ENCODE measurements around the gene GATB.
A peak's percentile ranks its signal among the peaks of the same experiment; 100 is the strongest.

The GATB gene

DNA sequence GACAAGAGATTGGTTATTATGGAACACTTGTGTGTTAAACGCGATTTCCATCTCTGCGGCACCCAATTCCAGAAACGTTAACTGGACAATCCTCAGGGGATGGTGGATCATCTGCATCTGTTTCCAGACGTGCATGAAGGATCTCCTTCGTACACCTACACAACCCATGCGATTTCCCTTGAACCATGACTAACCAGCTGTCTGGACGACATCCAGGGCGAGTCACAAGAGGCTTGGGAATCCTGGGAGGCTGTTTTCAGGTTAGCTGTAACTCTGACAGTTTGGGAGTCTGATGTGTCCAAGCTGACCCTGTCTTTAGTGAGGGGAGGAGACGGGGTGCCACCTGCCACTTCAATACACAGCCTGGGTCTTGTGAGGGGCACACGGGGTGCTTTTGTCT, 84.5 kb downstream of the GATB start:
- Histone ChIP-seq H3K27me3 (ENCODE audit: low read depth) (no peaks in the 10 kb centered on the region), H3K9me3 (no peaks in the 10 kb centered on the region), H3K4me1 (peaks cover 4% of the 10 kb centered on the region; the same call in 1 of the 2 replicates), H3K4me3 (no peak overlapping the region), H3K36me3 (replicated peaks) (no peaks in the 10 kb centered on the region)
- DNase-seq (ENCODE audit: low spot score in 2 of 2), result no peak
- in situ Hi-C loops (cut with MboI; ENCODE audit: low sequenced_read_pairs), result no loop called here

DNA sequence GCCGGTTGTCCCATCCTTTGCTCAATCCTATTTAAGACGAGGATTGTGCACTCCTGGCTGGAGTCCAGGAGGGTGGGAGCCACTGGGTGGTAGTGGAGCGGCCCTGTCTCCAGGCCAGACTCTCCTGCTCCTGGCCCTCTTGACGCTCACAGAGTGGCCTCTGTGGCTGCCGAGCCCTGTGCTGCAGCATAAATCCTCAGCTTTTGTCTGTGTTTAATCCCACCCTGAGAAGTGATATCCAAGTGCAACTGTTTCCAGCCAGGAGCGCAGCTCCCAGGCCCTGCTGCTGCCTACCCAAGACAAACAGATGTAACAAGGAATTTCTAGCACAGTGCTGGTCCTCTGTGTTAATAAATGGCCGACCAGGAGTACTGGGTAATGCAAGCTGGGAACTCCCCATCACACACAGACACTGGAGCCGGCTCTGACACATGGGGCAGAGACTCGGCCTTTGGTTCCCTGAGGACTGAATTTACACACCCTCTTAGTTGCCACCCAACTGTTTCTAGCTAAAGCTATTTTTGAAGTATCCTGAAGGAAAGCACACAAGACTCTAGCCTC, 85.3 kb downstream of the GATB start:
- H3K36me3 ChIP-seq (replicated peaks), result no peaks in the 10 kb centered on the region
- peaks cover 4% of the 10 kb centered on the region; the same call in 1 of the 2 replicates for H3K4me1 ChIP-seq
- no peak for DNase-seq (ENCODE audit: low spot score in 2 of 2)
- H3K4me3 ChIP-seq, result no peak overlapping the region
- H3K9me3 ChIP-seq, result no peaks in the 10 kb centered on the region
- in situ Hi-C loops (cut with MboI; ENCODE audit: low sequenced_read_pairs), result no loop called here
- no peaks in the 10 kb centered on the region for H3K27me3 ChIP-seq (ENCODE audit: low read depth)

DNA sequence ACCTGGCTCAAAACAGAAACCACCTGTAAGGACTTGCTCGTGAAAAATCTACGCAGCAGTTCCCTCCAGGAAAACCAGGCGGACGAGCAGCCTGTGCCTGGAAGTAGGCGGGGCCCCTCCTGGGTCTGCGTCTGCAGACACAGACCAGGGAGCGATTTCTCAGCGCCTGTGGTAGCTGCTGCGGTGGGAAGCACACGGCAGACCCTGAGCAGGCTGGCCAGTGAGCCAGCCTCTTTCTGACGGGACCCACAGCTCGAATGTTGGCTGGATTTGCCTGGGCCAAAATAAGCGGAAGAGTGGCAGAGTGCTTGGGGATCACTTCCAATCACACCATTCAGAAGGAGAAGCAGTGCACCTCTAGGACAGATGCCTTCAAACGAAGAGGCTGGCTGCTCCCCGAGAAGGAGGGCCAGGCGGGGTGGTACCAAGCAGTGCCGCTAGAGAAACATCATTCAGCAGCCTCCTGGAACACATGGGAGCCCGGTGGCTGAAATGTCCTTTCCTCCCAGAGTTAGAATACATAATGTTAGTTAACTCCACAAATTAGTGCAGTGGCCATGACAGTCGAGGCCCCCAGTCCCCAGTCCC, 85.9 kb downstream of the GATB start:
- DNase-seq (ENCODE audit: low spot score in 2 of 2), result no peak
- Histone ChIP-seq H3K36me3 (replicated peaks) (no peaks in the 10 kb centered on the region), H3K4me1 (peaks cover 4% of the 10 kb centered on the region; the same call in 1 of the 2 replicates), H3K27me3 (ENCODE audit: low read depth) (no peaks in the 10 kb centered on the region), H3K4me3 (no peak overlapping the region), H3K9me3 (no peaks in the 10 kb centered on the region)
- in situ Hi-C loops (cut with MboI; ENCODE audit: low sequenced_read_pairs), result no loop called here

DNA sequence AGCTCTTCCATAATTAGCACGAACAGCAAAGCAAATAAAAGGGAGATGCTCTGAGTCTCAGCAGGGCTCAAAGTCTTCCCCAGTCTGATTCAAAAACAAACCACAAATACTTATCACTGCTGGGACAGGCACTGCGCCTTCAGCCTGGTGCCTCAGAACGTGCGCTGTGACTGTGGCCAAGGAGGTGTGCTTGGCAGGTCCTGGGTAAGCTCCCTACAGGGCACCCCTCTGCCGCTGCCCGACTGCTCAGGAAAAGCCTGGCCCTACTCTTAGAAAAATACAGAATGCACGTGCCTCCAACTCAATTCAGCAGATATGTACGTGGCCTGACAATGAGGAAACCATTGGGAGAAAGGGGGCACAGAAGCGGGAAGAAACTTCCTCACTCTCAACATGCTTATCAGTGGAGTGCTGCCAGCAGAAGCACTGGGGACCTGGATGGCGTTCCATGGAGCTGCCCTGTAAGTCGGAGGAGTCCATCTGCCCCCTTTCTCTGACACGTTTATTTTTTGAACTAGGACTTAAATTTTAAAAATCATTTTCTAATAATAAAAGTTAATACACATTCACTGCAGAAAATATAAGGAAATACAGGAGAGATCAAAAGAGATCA, 86.8 kb downstream of the GATB start:
- Histone ChIP-seq H3K9me3 (no peaks in the 10 kb centered on the region), H3K4me3 (no peak overlapping the region), H3K27me3 (ENCODE audit: low read depth) (no peaks in the 10 kb centered on the region), H3K4me1 (peaks cover 4% of the 10 kb centered on the region; the same call in 1 of the 2 replicates), H3K36me3 (replicated peaks) (no peaks in the 10 kb centered on the region)
- no peak for DNase-seq (ENCODE audit: low spot score in 2 of 2)
- in situ Hi-C loops (cut with MboI; ENCODE audit: low sequenced_read_pairs), result no loop called here

DNA sequence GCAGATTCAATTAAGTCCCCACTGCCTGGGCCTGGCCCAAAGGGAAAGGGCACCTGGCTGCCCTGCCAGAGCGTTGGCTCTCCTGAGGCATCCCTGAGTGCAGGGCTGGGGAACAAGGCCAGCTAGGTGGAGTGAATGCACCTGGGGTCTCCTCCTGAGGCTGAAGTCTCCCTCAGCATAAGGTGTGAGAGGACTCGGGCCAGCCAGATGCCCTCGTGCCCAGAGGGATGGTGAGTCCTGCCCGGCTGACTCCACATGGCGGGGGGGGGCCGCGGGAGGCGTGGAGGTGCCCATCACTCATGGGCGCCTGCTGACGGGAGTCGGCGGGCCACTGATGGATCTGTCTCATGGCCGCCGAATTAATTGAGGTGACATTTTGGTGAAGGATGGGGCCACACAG, 87.8 kb downstream of the GATB start:
- DNase-seq (ENCODE audit: low spot score in 2 of 2), result no peak
- in situ Hi-C loops (cut with MboI; ENCODE audit: low sequenced_read_pairs), result no loop called here
- H3K36me3 ChIP-seq (replicated peaks), result no peaks in the 10 kb centered on the region
- peaks cover 5% of the 10 kb centered on the region for H3K4me1 ChIP-seq
- no peak overlapping the region for H3K4me3 ChIP-seq
- H3K27me3 ChIP-seq (ENCODE audit: low read depth), result no peaks in the 10 kb centered on the region
- no peaks in the 10 kb centered on the region for H3K9me3 ChIP-seq

DNA sequence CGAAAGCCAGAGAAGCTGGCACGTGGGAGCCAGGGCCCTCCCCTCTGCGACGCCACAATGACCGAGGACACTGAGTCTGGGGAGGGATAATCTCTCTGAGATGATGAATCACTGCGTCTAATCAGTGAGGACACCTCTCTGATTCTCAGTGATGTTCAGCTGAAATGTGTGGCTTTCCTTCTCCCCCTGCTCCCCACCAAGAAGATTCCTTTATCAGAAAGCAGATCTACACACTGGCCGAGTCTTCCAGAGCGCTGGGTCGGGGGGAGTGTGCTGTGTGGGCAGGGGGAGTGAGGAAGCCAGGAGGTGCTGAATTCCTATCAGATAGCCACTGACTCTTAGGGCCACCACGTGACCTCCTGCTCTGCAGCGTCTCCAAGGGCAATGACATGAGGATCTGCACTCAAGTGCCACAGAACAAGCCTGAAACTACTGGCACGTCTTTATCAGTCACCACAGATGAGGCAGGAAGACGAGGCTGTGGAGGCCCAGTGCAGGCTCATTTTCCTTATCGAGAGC, 89.2 kb downstream of the GATB start:
- in situ Hi-C loops (cut with MboI; ENCODE audit: low sequenced_read_pairs), result no loop called here
- H3K4me3 ChIP-seq, result no peak overlapping the region
- no peaks in the 10 kb centered on the region for H3K27me3 ChIP-seq (ENCODE audit: low read depth)
- H3K36me3 ChIP-seq (replicated peaks), result no peaks in the 10 kb centered on the region
- H3K4me1 ChIP-seq, result peaks cover 17% of the 10 kb centered on the region
- no peak for DNase-seq (ENCODE audit: low spot score in 2 of 2)
- no peaks in the 10 kb centered on the region for H3K9me3 ChIP-seq

DNA sequence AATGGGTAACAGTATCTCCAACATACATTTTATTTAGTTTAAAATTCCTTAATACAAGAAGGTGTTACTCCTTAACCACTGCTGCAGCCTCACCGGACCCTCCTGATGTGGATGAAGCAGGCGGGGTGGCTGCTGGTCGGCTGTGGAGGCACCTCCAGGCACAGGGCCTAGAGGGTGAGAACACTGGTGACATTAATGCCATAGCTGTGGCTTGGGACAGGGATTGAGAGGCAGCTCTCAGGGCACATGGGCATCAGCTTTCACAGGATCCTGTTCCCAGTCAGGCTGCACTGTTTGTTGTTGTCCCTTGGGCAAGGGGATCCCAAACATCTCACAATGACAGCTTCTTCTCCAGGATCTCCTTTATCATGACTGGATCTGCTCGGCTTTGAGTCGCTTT, 90.0 kb downstream of the GATB start:
- Histone ChIP-seq H3K36me3 (replicated peaks) (no peaks in the 10 kb centered on the region), H3K4me3 (no peak overlapping the region), H3K4me1 (peaks cover 21% of the 10 kb centered on the region), H3K9me3 (no peaks in the 10 kb centered on the region), H3K27me3 (ENCODE audit: low read depth) (no peaks in the 10 kb centered on the region)
- in situ Hi-C loops (cut with MboI; ENCODE audit: low sequenced_read_pairs), result no loop called here
- DNase-seq (ENCODE audit: low spot score in 2 of 2), result no peak

DNA sequence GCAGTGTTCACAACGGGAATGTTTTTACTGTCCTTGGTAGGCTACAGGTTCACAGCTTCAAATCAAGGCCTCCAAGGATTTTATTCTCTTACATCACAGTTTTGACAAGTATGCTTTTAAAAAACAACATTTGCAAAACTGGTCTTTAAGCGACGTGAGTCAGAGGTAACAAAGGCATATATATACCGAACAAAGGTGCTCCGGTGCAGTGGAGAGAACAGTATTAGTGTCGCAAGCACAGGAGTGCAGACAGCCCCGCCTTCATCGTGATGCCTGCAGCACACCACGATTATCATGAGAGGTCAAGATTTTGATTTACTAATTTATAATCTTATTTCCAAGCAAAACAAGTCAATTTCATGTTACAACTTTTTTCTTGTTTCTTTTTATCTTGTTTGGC, 90.8 kb downstream of the GATB start:
- no peaks in the 10 kb centered on the region for H3K27me3 ChIP-seq (ENCODE audit: low read depth)
- peaks cover 21% of the 10 kb centered on the region for H3K4me1 ChIP-seq
- in situ Hi-C loops (cut with MboI; ENCODE audit: low sequenced_read_pairs), result no loop called here
- H3K9me3 ChIP-seq, result no peaks in the 10 kb centered on the region
- H3K36me3 ChIP-seq (replicated peaks), result no peaks in the 10 kb centered on the region
- DNase-seq (ENCODE audit: low spot score in 2 of 2), result no peak
- no peak overlapping the region for H3K4me3 ChIP-seq

DNA sequence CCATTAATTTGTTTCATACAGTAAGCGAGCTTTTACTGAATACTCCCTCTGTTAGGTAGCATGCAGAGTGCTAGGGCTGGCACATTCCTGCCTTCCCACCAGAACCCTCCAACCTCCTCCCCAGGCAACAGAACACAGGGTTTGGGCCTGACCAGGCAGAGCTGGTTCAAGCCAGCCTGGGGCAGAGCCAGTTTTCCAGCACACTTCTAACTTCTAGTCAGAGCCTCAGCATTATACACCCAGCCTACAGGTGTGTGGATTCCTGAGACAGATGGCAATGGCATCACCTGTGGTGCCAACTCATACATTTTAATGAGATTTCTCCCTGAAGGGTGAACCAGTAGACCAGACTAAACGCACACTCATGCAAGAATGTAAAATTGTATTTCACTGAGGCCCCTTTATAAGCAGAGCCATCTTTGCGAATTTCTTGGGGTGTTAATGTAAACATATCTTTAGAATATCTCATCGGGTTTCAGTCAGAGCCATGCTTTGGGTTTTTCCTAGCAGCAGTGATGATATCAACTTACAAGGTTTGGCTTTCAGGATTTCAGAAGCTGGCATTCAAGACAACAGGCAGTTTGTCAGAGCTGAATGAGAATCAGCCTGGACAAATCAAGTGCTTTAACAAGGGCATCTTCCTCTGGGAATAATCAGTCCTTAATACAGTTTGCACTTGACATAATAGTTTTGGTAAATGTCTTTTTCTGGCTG, 92.0 kb downstream of the GATB start:
- in situ Hi-C loops (cut with MboI; ENCODE audit: low sequenced_read_pairs), result no loop called here
- no peak for DNase-seq (ENCODE audit: low spot score in 2 of 2)
- Histone ChIP-seq H3K9me3 (no peaks in the 10 kb centered on the region), H3K27me3 (ENCODE audit: low read depth) (no peaks in the 10 kb centered on the region), H3K4me3 (no peak overlapping the region), H3K36me3 (replicated peaks) (no peaks in the 10 kb centered on the region), H3K4me1 (peaks cover 21% of the 10 kb centered on the region)

DNA sequence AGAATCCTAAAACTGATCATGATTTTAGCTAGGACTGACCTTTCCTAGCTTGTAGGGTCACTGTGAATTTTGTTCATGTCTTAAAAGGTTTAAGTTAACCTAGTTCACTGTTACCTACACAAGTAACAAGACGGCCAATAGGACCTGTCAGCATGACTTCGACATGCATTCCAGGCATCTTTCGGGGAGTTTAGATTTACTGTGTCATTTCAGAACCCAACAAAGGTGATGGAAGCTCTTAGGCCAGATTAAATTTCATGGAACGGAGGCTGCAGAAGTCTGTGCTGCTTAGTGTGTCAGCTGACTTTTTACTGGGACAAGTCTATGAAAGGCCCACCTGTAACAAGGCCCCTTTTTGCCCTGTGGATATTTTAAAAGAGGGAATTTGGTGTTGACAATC, 93.1 kb downstream of the GATB start:
- H3K4me1 ChIP-seq, result peaks cover 21% of the 10 kb centered on the region
- DNase-seq (ENCODE audit: low spot score in 2 of 2), result peak in 1 of 2 experiments; percentile 26
- no peaks in the 10 kb centered on the region for H3K9me3 ChIP-seq
- H3K27me3 ChIP-seq (ENCODE audit: low read depth), result no peaks in the 10 kb centered on the region
- no peak overlapping the region for H3K4me3 ChIP-seq
- H3K36me3 ChIP-seq (replicated peaks), result no peaks in the 10 kb centered on the region
- in situ Hi-C loops (cut with MboI; ENCODE audit: low sequenced_read_pairs), result no loop called here

DNA sequence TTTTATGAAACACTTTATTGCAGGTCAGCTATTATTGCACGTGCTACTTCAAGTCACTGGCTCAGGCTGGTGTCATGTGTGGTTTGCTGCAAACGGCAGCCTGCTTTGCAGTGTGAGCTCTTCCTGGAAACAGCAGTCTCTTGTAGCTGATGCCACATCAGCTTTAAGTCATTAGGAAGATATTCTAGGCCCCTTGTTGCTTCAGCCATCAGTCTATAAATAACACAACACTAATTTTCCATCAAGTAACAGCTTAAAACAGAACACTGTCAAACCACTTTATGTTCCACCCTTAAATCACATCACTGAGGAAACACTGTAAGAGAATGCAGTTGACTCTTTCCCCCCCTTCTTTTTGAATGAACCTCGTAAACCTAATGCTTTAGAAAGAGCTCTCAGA, 93.8 kb downstream of the GATB start:
- Histone ChIP-seq H3K4me1 (peaks cover 21% of the 10 kb centered on the region), H3K9me3 (no peaks in the 10 kb centered on the region), H3K27me3 (ENCODE audit: low read depth) (no peaks in the 10 kb centered on the region), H3K4me3 (no peak overlapping the region), H3K36me3 (replicated peaks) (no peaks in the 10 kb centered on the region)
- peak; percentile 62 to 79 for DNase-seq (ENCODE audit: low spot score in 2 of 2)
- in situ Hi-C loops (cut with MboI; ENCODE audit: low sequenced_read_pairs), result no loop called here

DNA sequence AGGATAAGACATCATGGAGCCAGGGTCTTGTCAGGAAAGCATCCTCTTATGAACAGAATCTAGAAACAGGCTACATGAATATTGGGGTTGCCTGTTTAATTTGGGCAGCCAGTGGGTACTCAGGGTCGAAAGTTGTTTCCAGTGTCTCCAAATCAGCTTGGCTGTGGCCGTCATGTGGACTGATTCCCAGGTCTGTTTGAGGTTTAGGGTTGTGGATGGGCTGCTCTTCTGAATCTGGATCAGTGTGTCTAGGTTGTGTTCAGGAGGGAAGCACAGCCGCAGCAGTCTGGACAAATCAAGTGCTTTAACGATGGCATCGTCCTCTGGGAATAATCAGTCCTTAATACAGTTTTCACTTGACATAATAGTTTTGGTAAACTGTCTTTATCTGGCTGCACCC, 94.3 kb downstream of the GATB start:
- no peak for DNase-seq (ENCODE audit: low spot score in 2 of 2)
- Histone ChIP-seq H3K27me3 (ENCODE audit: low read depth) (no peaks in the 10 kb centered on the region), H3K4me1 (peaks cover 21% of the 10 kb centered on the region), H3K9me3 (no peaks in the 10 kb centered on the region), H3K36me3 (replicated peaks) (no peaks in the 10 kb centered on the region), H3K4me3 (no peak overlapping the region)
- in situ Hi-C loops (cut with MboI; ENCODE audit: low sequenced_read_pairs), result no loop called here

DNA sequence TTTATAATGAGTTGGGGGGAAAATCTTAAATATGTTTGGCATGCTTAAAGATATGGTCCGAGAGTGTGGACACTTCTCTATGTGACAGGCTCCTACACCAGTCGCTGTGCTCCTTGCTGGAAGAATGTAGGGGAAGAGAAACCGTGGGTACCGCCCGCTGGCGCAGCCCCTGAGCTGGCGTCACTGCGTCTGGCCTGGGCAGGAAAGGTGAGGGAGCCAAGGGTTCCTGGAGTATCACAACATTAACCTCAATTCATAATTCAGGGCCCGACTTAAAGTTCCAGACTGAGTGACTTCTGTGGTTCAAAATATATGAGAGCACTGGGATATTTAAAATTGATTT, 95.1 kb downstream of the GATB start:
- in situ Hi-C loops (cut with MboI; ENCODE audit: low sequenced_read_pairs), result no loop called here
- no peak overlapping the region for H3K4me3 ChIP-seq

More for the DNA sequence above, 95.1 kb downstream of the GATB start:
- Histone ChIP-seq H3K4me1 (peaks cover 21% of the 10 kb centered on the region), H3K36me3 (replicated peaks) (no peaks in the 10 kb centered on the region), H3K9me3 (no peaks in the 10 kb centered on the region), H3K27me3 (ENCODE audit: low read depth) (no peaks in the 10 kb centered on the region)
- no peak for DNase-seq (ENCODE audit: low spot score in 2 of 2)
